GM12892 (cell line): ENCODE measurements around the gene KLRC4.
"Not testable (repeated sequence)": the region's sequence is repeated elsewhere in the genome, so short reads cannot be mapped to it uniquely, and the experiment has no call there.

ENCODE experiments used
- POLR2AphosphoS5 ChIP-seq: IDR thresholded peaks from 2 replicates; pipeline ENCODE4 v1.6.1; 2011; ENCODE audit warnings: low read depth, low read length, control low read depth
- TAF1 ChIP-seq: IDR thresholded peaks from 2 replicates; pipeline ENCODE4 v1.6.1; 2011; ENCODE audit warnings: low read depth, mild to moderate bottlenecking, control low read depth, low read length, borderline replicate concordance

- TF ChIP-seq POLR2AphosphoS5, TAF1: not testable (repeated sequence)
Measured at GRCh38 chr12:10422159-10422558, 12.6 kb upstream of the KLRC4 start.
